Stimulated activated CD4-positive, alpha-beta T cell treated with anti-CD3 and anti-CD28 coated beads, Interleukin-12 subunit alpha, Interleukin-12 subunit beta, amount 100 ng/mL, for 24 hours (primary cell): ENCODE data around the gene LVRN.
"Not testable (repeated sequence)": the region's sequence is repeated elsewhere in the genome, so short reads cannot be mapped to it uniquely, and the experiment has no call there.

Experiments used
- DNase-seq, 2 experiments: peaks; one replicate each; pipeline ENCODE4 v3.0.0-alpha.2; 2020; ENCODE audit warnings: low read depth in 2 of 2

Gene LVRN, protein sequence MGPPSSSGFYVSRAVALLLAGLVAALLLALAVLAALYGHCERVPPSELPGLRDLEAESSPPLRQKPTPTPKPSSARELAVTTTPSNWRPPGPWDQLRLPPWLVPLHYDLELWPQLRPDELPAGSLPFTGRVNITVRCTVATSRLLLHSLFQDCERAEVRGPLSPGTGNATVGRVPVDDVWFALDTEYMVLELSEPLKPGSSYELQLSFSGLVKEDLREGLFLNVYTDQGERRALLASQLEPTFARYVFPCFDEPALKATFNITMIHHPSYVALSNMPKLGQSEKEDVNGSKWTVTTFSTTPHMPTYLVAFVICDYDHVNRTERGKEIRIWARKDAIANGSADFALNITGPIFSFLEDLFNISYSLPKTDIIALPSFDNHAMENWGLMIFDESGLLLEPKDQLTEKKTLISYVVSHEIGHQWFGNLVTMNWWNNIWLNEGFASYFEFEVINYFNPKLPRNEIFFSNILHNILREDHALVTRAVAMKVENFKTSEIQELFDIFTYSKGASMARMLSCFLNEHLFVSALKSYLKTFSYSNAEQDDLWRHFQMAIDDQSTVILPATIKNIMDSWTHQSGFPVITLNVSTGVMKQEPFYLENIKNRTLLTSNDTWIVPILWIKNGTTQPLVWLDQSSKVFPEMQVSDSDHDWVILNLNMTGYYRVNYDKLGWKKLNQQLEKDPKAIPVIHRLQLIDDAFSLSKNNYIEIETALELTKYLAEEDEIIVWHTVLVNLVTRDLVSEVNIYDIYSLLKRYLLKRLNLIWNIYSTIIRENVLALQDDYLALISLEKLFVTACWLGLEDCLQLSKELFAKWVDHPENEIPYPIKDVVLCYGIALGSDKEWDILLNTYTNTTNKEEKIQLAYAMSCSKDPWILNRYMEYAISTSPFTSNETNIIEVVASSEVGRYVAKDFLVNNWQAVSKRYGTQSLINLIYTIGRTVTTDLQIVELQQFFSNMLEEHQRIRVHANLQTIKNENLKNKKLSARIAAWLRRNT

DNA sequence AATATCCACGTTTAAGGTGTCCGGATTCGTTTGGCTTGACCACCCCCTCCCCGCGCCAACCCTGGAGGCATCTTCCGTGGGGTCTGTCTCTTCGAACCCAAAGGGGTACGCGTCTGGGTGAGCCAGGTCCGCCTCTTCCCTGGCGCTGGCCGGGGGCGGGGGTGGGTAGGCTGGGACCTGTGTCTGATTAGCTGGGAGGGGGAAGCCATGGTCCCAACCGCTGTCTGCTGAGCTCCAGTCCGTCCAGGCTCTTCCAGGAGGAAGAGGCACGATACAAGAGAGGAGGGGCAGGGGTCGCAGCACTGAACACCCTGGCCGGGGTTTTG lies at the start of gene LVRN:
Gene LVRN (plus strand): TSS at position 237 of the 326 bp plus-strand sequence. CDS start 143 bp downstream, outside the sequence.
- no peak for DNase-seq

GRCh38 chr5:115913623-115914400 lies 48.5 kb upstream of the LVRN start:
- DNase-seq, result not testable (repeated sequence)

GRCh38 chr5:115920171-115920725 lies 42.0 kb upstream of the LVRN start:
- no peak for DNase-seq

- not testable (repeated sequence) for DNase-seq
Measured at GRCh38 chr5:115928578-115929407, 33.5 kb upstream of the LVRN start.

GRCh38 chr5:115930171-115930570 lies 32.1 kb upstream of the LVRN start:
- not testable (repeated sequence) for DNase-seq

DNA sequence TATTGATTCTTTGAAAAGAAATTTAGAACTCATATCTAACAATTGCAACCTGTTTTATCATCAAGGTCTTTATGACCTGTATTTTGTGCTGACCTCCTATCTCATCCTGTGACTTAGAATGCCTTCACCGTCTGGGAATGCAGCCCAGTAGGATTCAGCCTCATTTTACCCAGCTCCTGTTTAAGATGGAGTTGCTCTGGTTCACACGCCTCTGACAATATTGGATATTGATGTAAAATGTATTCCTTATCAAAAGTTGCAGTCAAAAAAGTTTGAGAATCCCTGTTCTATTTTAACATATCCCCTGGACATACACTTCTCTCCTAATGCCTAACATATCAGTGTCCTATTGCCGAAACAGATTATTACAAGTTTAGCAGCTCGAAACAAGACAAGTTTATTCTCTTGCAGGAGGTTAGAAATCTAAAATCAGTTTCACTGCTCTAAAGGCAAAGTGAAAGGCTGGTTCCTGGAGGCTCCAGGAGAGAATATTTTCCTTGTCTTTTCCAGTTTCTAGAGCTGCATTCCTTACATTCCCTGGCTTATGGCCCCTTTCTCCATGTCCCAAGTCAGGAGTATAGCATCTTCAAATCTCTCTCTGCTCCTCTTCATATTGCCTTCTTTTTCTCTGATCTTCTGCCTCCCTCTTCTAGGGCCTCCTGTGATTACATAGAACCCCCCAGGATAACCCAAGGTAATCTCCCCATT lies 31.5 kb upstream of the LVRN start:
- no peak for DNase-seq

DNA sequence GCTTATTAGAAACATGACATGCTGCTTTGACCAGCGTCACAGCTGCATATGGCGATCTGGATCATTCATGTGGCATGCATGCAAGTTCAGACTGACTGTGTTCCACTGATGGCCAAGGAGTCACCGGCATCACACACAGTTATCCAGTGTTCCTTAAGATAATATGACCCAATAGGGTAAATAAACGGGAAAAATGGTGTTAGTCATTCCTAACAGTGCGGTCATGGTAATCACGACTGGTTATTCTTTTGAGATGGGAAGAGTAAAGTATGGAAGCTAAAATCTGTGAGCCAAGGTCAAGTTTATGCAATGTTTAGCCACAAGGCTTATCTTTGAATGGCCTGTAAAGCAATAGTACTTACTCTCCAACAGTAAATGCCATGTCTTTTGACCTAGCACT lies 29.3 kb upstream of the LVRN start:
- no peak for DNase-seq

DNA sequence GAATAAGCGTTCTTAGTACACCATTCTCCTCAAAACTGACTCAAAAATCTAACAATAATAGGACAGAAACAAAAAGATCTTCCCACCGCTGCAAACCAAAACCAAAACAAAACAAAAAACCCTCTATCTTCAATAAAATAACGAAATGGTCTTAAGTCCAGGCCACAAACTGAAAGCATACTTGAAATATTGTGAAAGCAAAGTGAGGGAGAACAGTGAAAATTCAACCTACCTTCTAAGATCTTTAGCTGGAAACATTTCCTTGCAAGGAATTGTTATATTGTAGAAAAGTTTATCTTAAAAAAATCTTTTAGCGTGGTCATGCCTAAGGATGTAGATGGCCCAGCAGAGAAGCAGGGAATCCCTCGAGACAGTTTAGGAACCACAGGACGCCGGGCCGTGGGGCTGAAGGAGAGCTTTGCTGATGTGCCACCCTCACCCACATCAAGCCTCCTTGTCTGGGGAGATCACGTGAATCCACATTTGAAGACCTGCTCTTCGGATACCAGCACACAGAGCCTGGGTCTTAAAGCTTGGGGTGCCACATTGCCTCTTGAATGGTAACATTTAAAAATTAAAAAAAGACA lies 27.8 kb upstream of the LVRN start:
- no peak for DNase-seq

GRCh38 chr5:115936031-115936430 lies 26.2 kb upstream of the LVRN start:
- DNase-seq, result no peak

- no peak for DNase-seq
Measured at GRCh38 chr5:115939059-115939458, 23.2 kb upstream of the LVRN start.

GRCh38 chr5:115940080-115940810 lies 22.0 kb upstream of the LVRN start:
- DNase-seq, result no peak

DNA sequence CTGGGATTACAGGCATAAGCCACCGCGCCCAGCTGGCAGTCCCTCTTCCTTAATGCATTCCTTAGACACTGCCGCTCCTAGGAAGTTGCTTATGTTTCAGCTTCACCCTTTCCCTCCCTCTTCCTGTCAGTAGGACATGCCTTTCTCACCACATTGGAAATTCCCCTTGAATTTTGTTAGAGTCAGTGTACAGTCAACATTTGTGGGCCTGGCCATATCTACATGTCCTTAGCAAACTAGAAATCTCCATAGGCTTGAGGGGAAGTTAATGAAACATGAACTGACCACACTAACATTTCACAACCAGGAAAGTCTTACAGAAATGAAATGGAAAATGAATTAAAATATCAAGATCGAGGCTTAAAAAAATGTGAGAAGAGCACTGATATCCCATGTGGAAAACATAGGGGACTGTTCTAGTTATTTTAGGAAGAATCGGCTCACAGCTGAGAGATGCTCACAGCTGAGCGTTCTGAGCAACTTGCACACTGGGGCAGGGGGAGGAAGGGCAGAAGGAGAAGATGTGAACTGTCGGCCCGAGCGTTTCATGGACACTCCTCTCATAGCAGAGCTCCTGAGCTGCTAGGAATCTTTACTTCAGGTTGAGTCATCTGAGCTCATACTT lies 21.1 kb upstream of the LVRN start:
- DNase-seq, result no peak

- DNase-seq, result no peak
Measured at GRCh38 chr5:115944501-115944900, 17.8 kb upstream of the LVRN start.

DNA sequence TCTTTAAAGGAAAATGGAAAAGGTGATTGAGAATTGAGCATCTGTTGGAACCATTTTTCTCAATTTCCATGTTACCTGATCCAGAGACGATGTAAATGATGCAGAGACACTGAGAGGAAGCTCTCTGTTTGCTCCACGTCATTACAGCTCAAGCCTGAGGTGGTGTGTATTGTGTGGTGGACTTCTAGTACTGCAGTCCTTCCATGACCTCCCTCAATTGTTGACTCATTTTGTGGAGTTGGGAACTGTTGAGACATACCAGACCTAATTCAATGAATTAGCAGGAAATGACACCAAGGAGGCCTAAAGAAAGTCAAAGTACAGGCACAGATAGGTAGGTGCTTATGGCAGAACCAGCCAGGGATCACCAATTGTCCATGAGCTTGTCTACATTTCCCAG lies 15.6 kb upstream of the LVRN start:
- no peak for DNase-seq

- DNase-seq, result no peak
Measured at GRCh38 chr5:115947260-115947659, 15.0 kb upstream of the LVRN start.

DNA sequence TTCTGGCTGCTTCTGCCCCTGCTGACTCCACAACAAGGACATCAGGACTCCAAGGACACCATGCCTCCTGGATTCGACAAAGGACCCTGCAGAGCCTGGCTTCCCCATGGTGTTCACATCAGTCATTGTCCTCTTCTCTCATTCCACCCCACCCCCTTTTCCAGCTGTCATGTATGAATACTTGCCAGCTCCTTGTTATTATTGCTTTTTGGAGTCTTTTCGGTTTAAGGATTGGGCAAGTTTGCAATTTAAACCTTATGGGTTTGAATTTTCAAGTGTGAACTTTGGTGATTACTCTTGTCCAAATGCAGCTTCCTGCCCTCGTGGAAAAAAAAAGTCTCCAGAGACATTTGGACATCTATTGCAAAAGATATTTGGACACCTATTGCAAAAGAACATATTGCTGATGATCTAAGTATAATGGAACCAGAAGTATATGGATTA lies 14.2 kb upstream of the LVRN start:
- DNase-seq, result no peak

- no peak for DNase-seq
Measured at GRCh38 chr5:115949096-115949495, 13.2 kb upstream of the LVRN start.

DNA sequence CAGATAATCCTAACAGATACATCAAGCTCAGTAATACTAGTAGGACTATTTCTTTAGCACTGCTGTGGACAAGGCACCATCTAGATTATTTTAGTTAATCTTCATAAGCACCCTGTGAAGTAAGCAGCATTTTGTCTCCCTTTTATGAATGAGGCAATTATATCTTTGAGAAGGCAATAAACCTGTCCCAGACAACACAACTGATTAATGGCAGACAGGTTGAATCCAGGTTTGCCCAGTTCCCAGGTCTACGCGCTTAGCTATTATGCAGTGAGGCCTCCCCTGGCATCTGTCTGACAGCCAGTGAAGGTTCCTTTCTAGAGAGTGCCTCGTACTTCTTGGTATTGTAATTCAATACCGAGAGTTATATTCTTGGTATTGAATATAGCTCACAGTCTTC lies 9.7 kb upstream of the LVRN start:
- DNase-seq, result no peak
